Endothelial cell of umbilical vein (primary cell): ENCODE data around the gene GIMAP7.

ENCODE experiments used
- CTCF ChIP-seq, 2 donors: IDR thresholded peaks; 1 replicate in 1 of 2; 2 replicates in 1 of 2; pipeline ENCODE4 v1.5.1; 2011; ENCODE audit warnings: low read length in 2 of 2, mild to moderate bottlenecking in 2 of 2, moderate library complexity in 2 of 2, control low read depth in 1 of 2, inconsistent platforms in 1 of 2, low read depth in 1 of 2; ENCODE audit not compliant: insufficient read depth in 1 of 2; ENCODE audit errors: extremely low read depth in 1 of 2
- EZH2 ChIP-seq: IDR thresholded peaks from 2 replicates; pipeline ENCODE4 v1.6.1; 2012; ENCODE audit warnings: borderline replicate concordance, low read depth, mild to moderate bottlenecking, moderate library complexity, low read length, inconsistent platforms; ENCODE audit not compliant: severe bottlenecking
- POLR2A ChIP-seq: IDR thresholded peaks from 2 replicates; pipeline ENCODE4 v1.6.1; 2012; ENCODE audit warnings: low read depth, mild to moderate bottlenecking, control low read depth, low read length

DNA sequence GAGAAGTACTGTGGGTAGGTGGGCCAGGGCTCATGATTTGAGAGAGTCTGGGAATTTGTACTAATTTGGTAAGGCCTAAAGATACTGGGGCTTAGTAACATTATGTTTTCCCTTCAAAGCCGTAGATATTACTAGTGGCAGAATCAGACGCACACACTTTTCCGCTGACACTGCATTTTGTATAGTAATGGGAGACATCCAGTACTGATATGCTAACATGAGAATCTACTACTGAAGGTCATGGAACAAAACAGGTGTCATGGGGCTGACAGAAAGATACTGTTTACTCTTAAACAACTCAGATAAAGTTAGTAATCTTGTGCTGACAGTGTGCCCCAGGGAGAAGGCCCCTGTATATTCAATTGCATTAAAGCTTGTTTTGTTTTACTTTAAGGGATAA lies 11.1 kb upstream of the GIMAP7 start:
- TF ChIP-seq CTCF (IDR thresholded peaks at IDR 0.05; ENCODE audit: extremely low read depth in 1 of 2, insufficient read depth in 1 of 2, low read depth in 1 of 2, low read length in 2 of 2): no peak
- TF ChIP-seq POLR2A: no peak
- no peak for TF ChIP-seq EZH2
